ENCODE data around the gene GRIFIN. TPM values are rescaled to one million over a fixed set of nuclear protein-coding genes. Genes with fewer than 3 reads are reported as not detected.

The GRIFIN gene
- polyA plus RNA-seq, 2 of the 4 experiments (the other 2 are of a cell fraction): not detected

GRCh38 chr7:2462731-2463130, 13.5 kb downstream of the GRIFIN start:
- no peak for ATAC-seq
- Histone ChIP-seq H3K4me2 (no peak overlapping the region), H3K9me3 (no peaks in the 10 kb centered on the region), H3K4me1 (no peaks in the 10 kb centered on the region), H3K4me3 (no peak overlapping the region), H3K27ac (no peak overlapping the region)
- WGBS (ENCODE audit: missing lambda C conversion rate): 34% methylated on average over 3 of the region's 3 CpGs
- no peak for DNase-seq (ENCODE audit: low read depth in 1 of 2, low spot score in 1 of 2)
- TF ChIP-seq, protein P1, sequence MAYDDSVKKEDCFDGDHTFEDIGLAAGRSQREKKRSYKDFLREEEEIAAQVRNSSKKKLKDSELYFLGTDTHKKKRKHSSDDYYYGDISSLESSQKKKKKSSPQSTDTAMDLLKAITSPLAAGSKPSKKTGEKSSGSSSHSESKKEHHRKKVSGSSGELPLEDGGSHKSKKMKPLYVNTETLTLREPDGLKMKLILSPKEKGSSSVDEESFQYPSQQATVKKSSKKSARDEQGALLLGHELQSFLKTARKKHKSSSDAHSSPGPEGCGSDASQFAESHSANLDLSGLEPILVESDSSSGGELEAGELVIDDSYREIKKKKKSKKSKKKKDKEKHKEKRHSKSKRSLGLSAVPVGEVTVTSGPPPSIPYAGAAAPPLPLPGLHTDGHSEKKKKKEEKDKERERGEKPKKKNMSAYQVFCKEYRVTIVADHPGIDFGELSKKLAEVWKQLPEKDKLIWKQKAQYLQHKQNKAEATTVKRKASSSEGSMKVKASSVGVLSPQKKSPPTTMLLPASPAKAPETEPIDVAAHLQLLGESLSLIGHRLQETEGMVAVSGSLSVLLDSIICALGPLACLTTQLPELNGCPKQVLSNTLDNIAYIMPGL (CRISPR knock-in tag; IDR thresholded peaks at IDR 0.05; ENCODE audit: borderline replicate concordance): no peak
- TF ChIP-seq RAD21 (conservative IDR thresholded peaks at IDR 0.05 in 1 of 2, IDR thresholded peaks at IDR 0.05 in 1 of 2) (no peak), CHD2 (IDR thresholded peaks at IDR 0.05; ENCODE audit: low read length, partially characterized antibody) (no peak)
- FAIRE-seq: no peak
- POLR2A ChIA-PET: no interaction called here
- CTCF ChIA-PET: interaction anchor here (1.6 to 14.8 kb wide), 2 partner anchors 8 to 15 kb away, joined by 5 to 275 read pairs; no protein-coding TSS in a partner anchor

- WGBS (ENCODE audit: missing lambda C conversion rate): 56% methylated on average over 10 of the region's 15 CpGs
- CTCF ChIA-PET: interaction anchor here (14.3 to 14.8 kb wide), 2 partner anchors 3 to 7 kb away, joined by 275 read pairs; no protein-coding TSS in a partner anchor
Measured at GRCh38 chr7:2461268-2462026, 14.8 kb downstream of the GRIFIN start.

GRCh38 chr7:2460641-2461040, 15.6 kb downstream of the GRIFIN start:
- ChIA-PET CTCF (interaction anchor here (0.6 to 14.8 kb wide), 3 partner anchors 4 to 383 kb away, joined by 3 to 275 read pairs (median 275); no protein-coding TSS in a partner anchor), POLR2A (no interaction called here)
- DNase-seq (ENCODE audit: low read depth in 1 of 2, low spot score in 1 of 2): no peak
- FAIRE-seq: no peak
- Histone ChIP-seq H3K27ac (no peak overlapping the region), H3K4me2 (no peak overlapping the region), H3K4me1 (no peaks in the 10 kb centered on the region), H3K9me3 (no peaks in the 10 kb centered on the region), H3K4me3 (no peak overlapping the region)
- TF ChIP-seq MAZ (IDR thresholded peaks at IDR 0.05; ENCODE audit: borderline replicate concordance, low read depth, low read length) (no peak), TP53 (CRISPR knock-in tag; IDR thresholded peaks at IDR 0.05) (no peak), FOXS1 (CRISPR knock-in tag; IDR thresholded peaks at IDR 0.05) (no peak), CTCF (IDR thresholded peaks at IDR 0.05) (no peak), HOXA7 (CRISPR knock-in tag; IDR thresholded peaks at IDR 0.05) (no peak), CHD4 (IDR thresholded peaks at IDR 0.05; ENCODE audit: borderline replicate concordance) (no peak), GATA3 (IDR thresholded peaks at IDR 0.05; ENCODE audit: borderline replicate concordance) (no peak), BHLHE40 (IDR thresholded peaks at IDR 0.05; ENCODE audit: low read depth, low read length) (no peak), KDM1A (IDR thresholded peaks at IDR 0.05; ENCODE audit: low read depth) (no peak), ZNF302 (CRISPR knock-in tag; IDR thresholded peaks at IDR 0.05) (no peak)
- TF ChIP-seq, protein P2, sequence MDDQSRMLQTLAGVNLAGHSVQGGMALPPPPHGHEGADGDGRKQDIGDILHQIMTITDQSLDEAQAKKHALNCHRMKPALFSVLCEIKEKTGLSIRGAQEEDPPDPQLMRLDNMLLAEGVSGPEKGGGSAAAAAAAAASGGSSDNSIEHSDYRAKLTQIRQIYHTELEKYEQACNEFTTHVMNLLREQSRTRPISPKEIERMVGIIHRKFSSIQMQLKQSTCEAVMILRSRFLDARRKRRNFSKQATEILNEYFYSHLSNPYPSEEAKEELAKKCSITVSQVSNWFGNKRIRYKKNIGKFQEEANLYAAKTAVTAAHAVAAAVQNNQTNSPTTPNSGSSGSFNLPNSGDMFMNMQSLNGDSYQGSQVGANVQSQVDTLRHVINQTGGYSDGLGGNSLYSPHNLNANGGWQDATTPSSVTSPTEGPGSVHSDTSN (IDR thresholded peaks at IDR 0.05): no peak
- peak; percentile 35 to 41; a peak in 3 of 6 replicates for ATAC-seq
- WGBS (ENCODE audit: missing lambda C conversion rate): 74% methylated on average over 6 of the region's 6 CpGs

More at GRCh38 chr7:2461268-2462026, 14.8 kb downstream of the GRIFIN start:
- FAIRE-seq (no peak), ATAC-seq (peak in 1 of 2 experiments; percentile 35; a peak in 2 of 6 replicates), DNase-seq (ENCODE audit: low read depth in 1 of 2, low spot score in 1 of 2) (no peak)
- POLR2A ChIA-PET: no interaction called here
- TF ChIP-seq BCL3 (IDR thresholded peaks at IDR 0.05): no peak
- TF ChIP-seq, protein P3, sequence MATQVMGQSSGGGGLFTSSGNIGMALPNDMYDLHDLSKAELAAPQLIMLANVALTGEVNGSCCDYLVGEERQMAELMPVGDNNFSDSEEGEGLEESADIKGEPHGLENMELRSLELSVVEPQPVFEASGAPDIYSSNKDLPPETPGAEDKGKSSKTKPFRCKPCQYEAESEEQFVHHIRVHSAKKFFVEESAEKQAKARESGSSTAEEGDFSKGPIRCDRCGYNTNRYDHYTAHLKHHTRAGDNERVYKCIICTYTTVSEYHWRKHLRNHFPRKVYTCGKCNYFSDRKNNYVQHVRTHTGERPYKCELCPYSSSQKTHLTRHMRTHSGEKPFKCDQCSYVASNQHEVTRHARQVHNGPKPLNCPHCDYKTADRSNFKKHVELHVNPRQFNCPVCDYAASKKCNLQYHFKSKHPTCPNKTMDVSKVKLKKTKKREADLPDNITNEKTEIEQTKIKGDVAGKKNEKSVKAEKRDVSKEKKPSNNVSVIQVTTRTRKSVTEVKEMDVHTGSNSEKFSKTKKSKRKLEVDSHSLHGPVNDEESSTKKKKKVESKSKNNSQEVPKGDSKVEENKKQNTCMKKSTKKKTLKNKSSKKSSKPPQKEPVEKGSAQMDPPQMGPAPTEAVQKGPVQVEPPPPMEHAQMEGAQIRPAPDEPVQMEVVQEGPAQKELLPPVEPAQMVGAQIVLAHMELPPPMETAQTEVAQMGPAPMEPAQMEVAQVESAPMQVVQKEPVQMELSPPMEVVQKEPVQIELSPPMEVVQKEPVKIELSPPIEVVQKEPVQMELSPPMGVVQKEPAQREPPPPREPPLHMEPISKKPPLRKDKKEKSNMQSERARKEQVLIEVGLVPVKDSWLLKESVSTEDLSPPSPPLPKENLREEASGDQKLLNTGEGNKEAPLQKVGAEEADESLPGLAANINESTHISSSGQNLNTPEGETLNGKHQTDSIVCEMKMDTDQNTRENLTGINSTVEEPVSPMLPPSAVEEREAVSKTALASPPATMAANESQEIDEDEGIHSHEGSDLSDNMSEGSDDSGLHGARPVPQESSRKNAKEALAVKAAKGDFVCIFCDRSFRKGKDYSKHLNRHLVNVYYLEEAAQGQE (IDR thresholded peaks at IDR 0.05): peak; percentile 53; the same call in 1 of the 2 replicates
- no peak for TF ChIP-seq FOXS1 (CRISPR knock-in tag; IDR thresholded peaks at IDR 0.05)
- no peak for TF ChIP-seq HOXB13 (CRISPR knock-in tag; IDR thresholded peaks at IDR 0.05; ENCODE audit: low read depth)
- Histone ChIP-seq H3K4me2 (no peak overlapping the region), H3K9me3 (no peaks in the 10 kb centered on the region), H3K4me1 (no peaks in the 10 kb centered on the region), H3K4me3 (no peak overlapping the region), H3K27ac (no peak overlapping the region)

All from A549 (cell line).